HepG2 (cell line): Measurements from ENCODE around the gene GOLGA8J. TPM values are rescaled to one million over a fixed set of nuclear protein-coding genes. Genes with fewer than 3 reads are reported as not detected.

ENCODE experiments used
- ATAC-seq: fragments of 200-7000 bp; cut with Tn5 transposase; 3 replicates; pipeline ENCODE4 v1.9.1; 2020; ENCODE audit warnings: mild to moderate bottlenecking, moderate library complexity
- BruUV-seq: library from RNA; stranded (reverse); fragments of 400-500 nt; replicated peaks from 2 replicates; lab custom pipeline; 2021; lab: Mats Ljungman, UMichigan
- CTCF ChIA-PET: fragments of 300-600 bp; formaldehyde crosslinking; extraction: SDS; loops from one replicate; lab custom pipeline; 2021; ENCODE audit warnings: low total read pairs, inconsistent platforms, low intra/inter-chr PET ratio; lab: Yijun Ruan, JAX
- POLR2A ChIA-PET: fragments of 350-600 bp; sonication (Branson Sonifier 250); formaldehyde crosslinking; loops from one replicate; lab custom pipeline; 2020; ENCODE audit warnings: antibody characterized with exemption, inconsistent platforms; lab: Yijun Ruan, JAX
- DNase-seq: peaks from one replicate; pipeline ENCODE4 v3.0.0-alpha.2; 2015; ENCODE audit warnings: low spot score
- FAIRE-seq: peaks from 3 replicates; lab custom pipeline; 2011; peaks lifted over from hg19 to GRCh38; lab: Jason Lieb, UNC
- H2AFZ ChIP-seq: one replicate; pipeline ENCODE4 v1.6.1; 2011; ENCODE audit warnings: low read length, inconsistent platforms
- H3K27ac ChIP-seq: fragments of 300-600 bp; 3 replicates; pipeline ENCODE4 v1.8.0; 2011; ENCODE audit warnings: mixed run types, mild to moderate bottlenecking, mixed read lengths, low read length, inconsistent platforms; ENCODE audit not compliant: insufficient read depth; ENCODE audit errors: extremely low read length
- H3K27me3 ChIP-seq, 2 experiments: fragments of 200-600 bp in 1 of 2; 2 replicates in 1 of 2; 3 replicates in 1 of 2; pipeline versions ENCODE4 v1.6.0 to v1.8.0; 2011; ENCODE audit warnings: low read length in 2 of 2, mild to moderate bottlenecking in 2 of 2, moderate library complexity in 2 of 2, inconsistent platforms in 1 of 2; ENCODE audit not compliant: insufficient read depth in 2 of 2, control insufficient read depth in 1 of 2
- H3K36me3 ChIP-seq, 2 experiments: fragments of 200-600 bp in 1 of 2; replicated peaks in 1 of 2; 2 replicates in 1 of 2; 3 replicates in 1 of 2; pipeline versions ENCODE4 v1.5.1 to v1.8.0; 2011; ENCODE audit warnings: low read length in 2 of 2, inconsistent platforms in 1 of 2; ENCODE audit not compliant: insufficient read depth in 2 of 2, control insufficient read depth in 1 of 2
- H3K4me1 ChIP-seq: 2 replicates; pipeline ENCODE4 v1.5.1; 2012; ENCODE audit warnings: low read length, inconsistent platforms; ENCODE audit not compliant: insufficient read depth
- H3K4me2 ChIP-seq: 2 replicates; pipeline ENCODE4 v1.6.0; 2011; ENCODE audit warnings: low read depth, low read length, inconsistent platforms
- H3K4me3 ChIP-seq, 3 experiments: fragments of 200-600 bp in 1 of 3; sonication (generic), shearing (Covaris generic) in 1 of 3; replicated peaks in 1 of 3; 2 replicates each; pipeline ENCODE4 v1.5.1; 2011 to 2016; ENCODE audit warnings: low read length in 3 of 3, inconsistent platforms in 2 of 3, low read depth in 2 of 3, mild to moderate bottlenecking in 2 of 3, control low read depth in 1 of 3, mixed read lengths in 1 of 3; ENCODE audit not compliant: insufficient read depth in 1 of 3
- H3K79me2 ChIP-seq: one replicate; pipeline ENCODE4 v1.6.1; 2011; ENCODE audit warnings: low read length, inconsistent platforms; ENCODE audit not compliant: insufficient read depth
- H3K9ac ChIP-seq: 2 replicates; pipeline ENCODE4 v1.6.0; 2011; ENCODE audit warnings: mild to moderate bottlenecking, low read depth, low read length, inconsistent platforms; ENCODE audit not compliant: insufficient read depth
- H3K9me3 ChIP-seq: 2 replicates; pipeline ENCODE4 v1.5.1; 2012; ENCODE audit warnings: mild to moderate bottlenecking, low read length
- H4K20me1 ChIP-seq: 2 replicates; pipeline ENCODE4 v1.6.0; 2011; ENCODE audit warnings: inconsistent platforms, mild to moderate bottlenecking, low read length, moderate library complexity; ENCODE audit not compliant: insufficient read depth
- CCAR2 ChIP-seq: fragments of 200-400 bp; formaldehyde crosslinking; optimal IDR thresholded peaks from 2 replicates; pipeline ENCODE3; 2018; ENCODE audit warnings: low read depth, mild to moderate bottlenecking, low read length, moderate library complexity
- HOXA3 ChIP-seq: sonication (generic); formaldehyde crosslinking; IDR thresholded peaks from 2 replicates; pipeline ENCODE4 v1.5.0; 2020; ENCODE audit warnings: missing genetic modification reagents
- KAT7 ChIP-seq: IDR thresholded peaks from 2 replicates; pipeline ENCODE4 v1.6.1; 2018; ENCODE audit warnings: borderline replicate concordance, missing compliant biosample characterization
- NFATC3 ChIP-seq: sonication (generic); formaldehyde crosslinking; IDR thresholded peaks from 2 replicates; pipeline ENCODE4 v1.5.1; 2020; ENCODE audit warnings: mild to moderate bottlenecking, missing genetic modification reagents
- PHB2 ChIP-seq: fragments of 450-650 bp; IDR thresholded peaks from 2 replicates; pipeline ENCODE4 v1.6.1; 2018; ENCODE audit not compliant: partially characterized antibody
- POGZ ChIP-seq: sonication (generic); formaldehyde crosslinking; IDR thresholded peaks from 2 replicates; pipeline ENCODE4 v1.4.0; 2020; ENCODE audit warnings: mild to moderate bottlenecking, missing genetic modification reagents
- ZNF382 ChIP-seq: sonication (generic); formaldehyde crosslinking; IDR thresholded peaks from 2 replicates; pipeline ENCODE4 v1.5.0; 2020; ENCODE audit warnings: missing genetic modification reagents, mild to moderate bottlenecking, borderline replicate concordance
- ZNF619 ChIP-seq: sonication (generic); formaldehyde crosslinking; IDR thresholded peaks from 2 replicates; pipeline ENCODE4 v1.4.0; 2020; ENCODE audit warnings: mild to moderate bottlenecking, missing genetic modification reagents
- ZNF788 ChIP-seq: sonication (generic); formaldehyde crosslinking; IDR thresholded peaks from 2 replicates; pipeline ENCODE4 v1.5.0; 2020; ENCODE audit warnings: mild to moderate bottlenecking, missing genetic modification reagents, borderline replicate concordance
- WGBS: methylation state at CpG from one replicate; pipeline ENCODE4 v1.1.6; 2017; ENCODE audit warnings: low lambda C conversion rate; 5-methylcytosine and 5-hydroxymethylcytosine counted together
- in situ Hi-C: cut with HindIII; loops from 2 replicates; pipeline ENCODE4 v1.10.0; 2017; ENCODE audit warnings: low pct_unique_long_range_greater_than_20kb; ENCODE audit not compliant: extremely low pct_ligation_motif_present
- intact Hi-C: fragments of 100-400 bp; cut with micrococcal nuclease; formaldehyde crosslinking; loops from one replicate; pipeline ENCODE4 v1.10.0; 2022; ENCODE audit not compliant: unreplicated experiment
- polyA plus RNA-seq, 8 experiments: library from polyadenylated mRNA; depleted of rRNA in 3 of 8; stranded (reverse) in 7 of 8; unstranded in 1 of 8; fragments of >200 nt; fragmentation: Illumina TruSeq in 4 of 8; extraction: Trizol in 4 of 8; gene quantifications; 2 replicates each; pipeline versions ENCODE4 v1.2.1 to v1.2.3, GENCODE V29; 2011 to 2016; ENCODE audit warnings: low read depth in 4 of 8, missing spikeins in 1 of 8, mixed read lengths in 1 of 8; ENCODE audit not compliant: insufficient read depth in 1 of 8
- total RNA-seq, 5 experiments: library from RNA; depleted of rRNA; stranded (reverse); fragments of >200 nt; fragmentation: Illumina TruSeq; extraction: Trizol; gene quantifications; 2 replicates each; pipeline ENCODE4 v1.2.3, GENCODE V29; 2016; ENCODE audit warnings: low read depth in 1 of 5
- TF ChIP-seq, protein P1 (sequence below): sonication (generic); formaldehyde crosslinking; IDR thresholded peaks from 2 replicates; pipeline ENCODE4 v1.5.1; 2020; ENCODE audit warnings: mild to moderate bottlenecking, missing genetic modification reagents, borderline replicate concordance
- TF ChIP-seq, protein P2 (sequence below): sonication (generic); formaldehyde crosslinking; IDR thresholded peaks from 2 replicates; pipeline ENCODE4 v1.4.0; 2020; ENCODE audit warnings: mild to moderate bottlenecking, missing genetic modification reagents
- TF ChIP-seq, protein P3 (sequence below): IDR thresholded peaks from 2 replicates; pipeline ENCODE4 v1.6.1; 2016; ENCODE audit warnings: mild to moderate bottlenecking, missing biosample characterization, missing genetic modification reagents
- TF ChIP-seq, protein P4 (sequence below): sonication (generic); formaldehyde crosslinking; conservative IDR thresholded peaks from 2 replicates; pipeline ENCODE4 v1.4.0; 2020; ENCODE audit warnings: missing genetic modification reagents
- TF ChIP-seq, protein P5 (sequence below): sonication (generic); formaldehyde crosslinking; IDR thresholded peaks from 2 replicates; pipeline ENCODE4 v1.4.0; 2020; ENCODE audit warnings: missing genetic modification reagents
- TF ChIP-seq, protein P6 (sequence below): sonication (generic); formaldehyde crosslinking; IDR thresholded peaks from 2 replicates; pipeline ENCODE4 v1.5.0; 2020; ENCODE audit warnings: mild to moderate bottlenecking, missing genetic modification reagents, borderline replicate concordance

The GOLGA8J gene
- total and polyA plus RNA-seq, 2 of the 13 experiments (the other 11 are each of a cell fraction or from before 2014, with no cell fraction given), result 0.05 TPM; not detected in 1

DNA sequence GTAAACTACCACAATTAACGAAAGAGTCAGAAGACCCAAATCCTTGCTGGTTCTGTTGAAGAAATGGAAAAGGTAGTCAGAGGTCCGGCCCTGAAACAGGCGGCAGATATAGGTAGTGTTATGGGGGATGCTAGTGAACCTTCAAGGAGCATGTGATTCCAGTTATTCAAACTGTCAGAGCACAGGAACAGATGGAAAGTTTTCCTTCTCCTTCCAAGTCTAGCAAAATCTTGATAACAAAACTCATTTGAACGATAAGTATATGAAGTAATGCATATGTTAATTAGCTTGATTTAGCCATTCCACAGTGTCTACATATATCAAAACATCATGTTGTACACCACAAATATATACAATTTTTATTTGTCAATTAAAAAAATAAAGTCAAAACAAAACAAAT lies 26.6 kb upstream of the GOLGA8J start:
- BruUV-seq, result no TSS peak
- intact Hi-C loops (no loop called here), in situ Hi-C loops (loop anchor here (25.0 kb wide), 1 partner anchor 394 kb away; no protein-coding TSS in a partner anchor)
- no peak for ATAC-seq
- H3K27me3 ChIP-seq, result peaks cover 0 to 12% of the 10 kb centered on the region in 2 experiments; a peak in 2 of 5 replicates
- H3K4me3 ChIP-seq, result no peak overlapping the region
- no peaks in the 10 kb centered on the region for H3K79me2 ChIP-seq
- CTCF ChIA-PET, result no interaction called here
- H3K9me3 ChIP-seq, result no peaks in the 10 kb centered on the region
- no peaks in the 10 kb centered on the region for H3K36me3 ChIP-seq
- POLR2A ChIA-PET, result no interaction called here
- no peak for FAIRE-seq
- no peak overlapping the region for H3K27ac ChIP-seq
- WGBS, result 48% methylated on average over 4 of the region's 4 CpGs
- H3K9ac ChIP-seq, result no peak overlapping the region
- DNase-seq, result no peak
- H3K4me2 ChIP-seq, result no peak overlapping the region
- H3K4me1 ChIP-seq, result no peaks in the 10 kb centered on the region
- H2AFZ ChIP-seq, result no peak overlapping the region
- no peaks in the 10 kb centered on the region for H4K20me1 ChIP-seq
- TF ChIP-seq CCAR2 (no peak), ZNF619 (CRISPR knock-in tag) (no peak), POGZ (CRISPR knock-in tag) (no peak), NFATC3 (no peak), KAT7 (CRISPR knock-in tag) (no peak), PHB2 (no peak), ZNF382 (CRISPR knock-in tag) (no peak), HOXA3 (no peak), ZNF788 (CRISPR knock-in tag) (no peak)
- TF ChIP-seq, protein P1, sequence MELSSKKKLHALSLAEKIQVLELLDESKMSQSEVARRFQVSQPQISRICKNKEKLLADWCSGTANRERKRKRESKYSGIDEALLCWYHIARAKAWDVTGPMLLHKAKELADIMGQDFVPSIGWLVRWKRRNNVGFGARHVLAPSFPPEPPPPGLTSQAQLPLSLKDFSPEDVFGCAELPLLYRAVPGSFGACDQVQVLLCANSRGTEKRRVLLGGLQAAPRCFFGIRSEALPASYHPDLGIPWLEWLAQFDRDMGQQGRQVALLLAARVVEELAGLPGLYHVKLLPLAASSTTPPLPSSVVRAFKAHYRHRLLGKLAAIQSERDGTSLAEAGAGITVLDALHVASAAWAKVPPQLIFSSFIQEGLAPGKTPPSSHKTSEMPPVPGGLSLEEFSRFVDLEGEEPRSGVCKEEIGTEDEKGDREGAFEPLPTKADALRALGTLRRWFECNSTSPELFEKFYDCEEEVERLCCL, result no peak
- TF ChIP-seq, protein P2, sequence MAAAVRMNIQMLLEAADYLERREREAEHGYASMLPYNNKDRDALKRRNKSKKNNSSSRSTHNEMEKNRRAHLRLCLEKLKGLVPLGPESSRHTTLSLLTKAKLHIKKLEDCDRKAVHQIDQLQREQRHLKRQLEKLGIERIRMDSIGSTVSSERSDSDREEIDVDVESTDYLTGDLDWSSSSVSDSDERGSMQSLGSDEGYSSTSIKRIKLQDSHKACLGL (CRISPR knock-in tag), result no peak
- TF ChIP-seq, protein P3, sequence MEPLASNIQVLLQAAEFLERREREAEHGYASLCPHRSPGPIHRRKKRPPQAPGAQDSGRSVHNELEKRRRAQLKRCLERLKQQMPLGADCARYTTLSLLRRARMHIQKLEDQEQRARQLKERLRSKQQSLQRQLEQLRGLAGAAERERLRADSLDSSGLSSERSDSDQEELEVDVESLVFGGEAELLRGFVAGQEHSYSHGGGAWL (CRISPR knock-in tag), result no peak
- TF ChIP-seq, protein P4, sequence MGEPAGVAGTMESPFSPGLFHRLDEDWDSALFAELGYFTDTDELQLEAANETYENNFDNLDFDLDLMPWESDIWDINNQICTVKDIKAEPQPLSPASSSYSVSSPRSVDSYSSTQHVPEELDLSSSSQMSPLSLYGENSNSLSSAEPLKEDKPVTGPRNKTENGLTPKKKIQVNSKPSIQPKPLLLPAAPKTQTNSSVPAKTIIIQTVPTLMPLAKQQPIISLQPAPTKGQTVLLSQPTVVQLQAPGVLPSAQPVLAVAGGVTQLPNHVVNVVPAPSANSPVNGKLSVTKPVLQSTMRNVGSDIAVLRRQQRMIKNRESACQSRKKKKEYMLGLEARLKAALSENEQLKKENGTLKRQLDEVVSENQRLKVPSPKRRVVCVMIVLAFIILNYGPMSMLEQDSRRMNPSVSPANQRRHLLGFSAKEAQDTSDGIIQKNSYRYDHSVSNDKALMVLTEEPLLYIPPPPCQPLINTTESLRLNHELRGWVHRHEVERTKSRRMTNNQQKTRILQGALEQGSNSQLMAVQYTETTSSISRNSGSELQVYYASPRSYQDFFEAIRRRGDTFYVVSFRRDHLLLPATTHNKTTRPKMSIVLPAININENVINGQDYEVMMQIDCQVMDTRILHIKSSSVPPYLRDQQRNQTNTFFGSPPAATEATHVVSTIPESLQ (CRISPR knock-in tag), result no peak
- TF ChIP-seq, protein P5, sequence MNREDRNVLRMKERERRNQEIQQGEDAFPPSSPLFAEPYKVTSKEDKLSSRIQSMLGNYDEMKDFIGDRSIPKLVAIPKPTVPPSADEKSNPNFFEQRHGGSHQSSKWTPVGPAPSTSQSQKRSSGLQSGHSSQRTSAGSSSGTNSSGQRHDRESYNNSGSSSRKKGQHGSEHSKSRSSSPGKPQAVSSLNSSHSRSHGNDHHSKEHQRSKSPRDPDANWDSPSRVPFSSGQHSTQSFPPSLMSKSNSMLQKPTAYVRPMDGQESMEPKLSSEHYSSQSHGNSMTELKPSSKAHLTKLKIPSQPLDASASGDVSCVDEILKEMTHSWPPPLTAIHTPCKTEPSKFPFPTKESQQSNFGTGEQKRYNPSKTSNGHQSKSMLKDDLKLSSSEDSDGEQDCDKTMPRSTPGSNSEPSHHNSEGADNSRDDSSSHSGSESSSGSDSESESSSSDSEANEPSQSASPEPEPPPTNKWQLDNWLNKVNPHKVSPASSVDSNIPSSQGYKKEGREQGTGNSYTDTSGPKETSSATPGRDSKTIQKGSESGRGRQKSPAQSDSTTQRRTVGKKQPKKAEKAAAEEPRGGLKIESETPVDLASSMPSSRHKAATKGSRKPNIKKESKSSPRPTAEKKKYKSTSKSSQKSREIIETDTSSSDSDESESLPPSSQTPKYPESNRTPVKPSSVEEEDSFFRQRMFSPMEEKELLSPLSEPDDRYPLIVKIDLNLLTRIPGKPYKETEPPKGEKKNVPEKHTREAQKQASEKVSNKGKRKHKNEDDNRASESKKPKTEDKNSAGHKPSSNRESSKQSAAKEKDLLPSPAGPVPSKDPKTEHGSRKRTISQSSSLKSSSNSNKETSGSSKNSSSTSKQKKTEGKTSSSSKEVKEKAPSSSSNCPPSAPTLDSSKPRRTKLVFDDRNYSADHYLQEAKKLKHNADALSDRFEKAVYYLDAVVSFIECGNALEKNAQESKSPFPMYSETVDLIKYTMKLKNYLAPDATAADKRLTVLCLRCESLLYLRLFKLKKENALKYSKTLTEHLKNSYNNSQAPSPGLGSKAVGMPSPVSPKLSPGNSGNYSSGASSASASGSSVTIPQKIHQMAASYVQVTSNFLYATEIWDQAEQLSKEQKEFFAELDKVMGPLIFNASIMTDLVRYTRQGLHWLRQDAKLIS (CRISPR knock-in tag), result no peak
- TF ChIP-seq, protein P6, sequence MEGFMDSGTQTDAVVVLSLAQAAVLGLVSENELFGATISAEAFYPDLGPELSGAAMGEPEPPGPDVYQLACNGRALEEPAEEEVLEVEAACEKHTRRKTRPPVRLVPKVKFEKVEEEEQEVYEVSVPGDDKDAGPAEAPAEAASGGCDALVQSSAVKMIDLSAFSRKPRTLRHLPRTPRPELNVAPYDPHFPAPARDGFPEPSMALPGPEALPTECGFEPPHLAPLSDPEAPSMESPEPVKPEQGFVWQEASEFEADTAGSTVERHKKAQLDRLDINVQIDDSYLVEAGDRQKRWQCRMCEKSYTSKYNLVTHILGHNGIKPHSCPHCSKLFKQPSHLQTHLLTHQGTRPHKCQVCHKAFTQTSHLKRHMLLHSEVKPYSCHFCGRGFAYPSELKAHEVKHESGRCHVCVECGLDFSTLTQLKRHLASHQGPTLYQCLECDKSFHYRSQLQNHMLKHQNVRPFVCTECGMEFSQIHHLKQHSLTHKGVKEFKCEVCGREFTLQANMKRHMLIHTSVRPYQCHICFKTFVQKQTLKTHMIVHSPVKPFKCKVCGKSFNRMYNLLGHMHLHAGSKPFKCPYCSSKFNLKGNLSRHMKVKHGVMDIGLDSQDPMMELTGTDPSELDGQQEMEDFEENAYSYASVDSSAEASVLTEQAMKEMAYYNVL (CRISPR knock-in tag), result no peak
